Measurements from ENCODE around the gene ATM.

Gene ATM

DNA sequence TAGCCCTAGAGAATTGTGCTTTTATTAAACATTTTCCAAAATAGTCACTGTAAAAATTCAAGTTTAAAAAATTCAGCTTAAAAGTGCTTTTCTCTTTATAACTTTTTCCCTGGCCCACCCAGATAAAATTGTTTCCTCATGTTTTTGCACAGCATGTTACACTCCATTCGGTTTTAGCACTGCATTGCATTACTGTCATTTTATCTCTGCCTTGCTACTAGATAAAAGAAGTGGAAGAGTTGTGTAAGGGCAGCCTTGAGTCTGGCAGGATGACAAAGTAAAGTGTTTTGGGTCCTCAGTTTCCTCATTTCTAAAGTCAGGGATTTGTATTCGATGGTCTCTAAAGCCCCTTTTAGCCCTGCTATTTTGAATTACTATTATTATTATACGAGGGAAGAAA, 99.8 kb downstream of the ATM start:
- Histone ChIP-seq H3K79me1 (ENCODE audit: low read length) (no peaks in the 10 kb centered on the region), H2BK120ac (ENCODE audit: low read depth, low read length) (no peak overlapping the region), H3K23ac (ENCODE audit: low read length) (no peak overlapping the region), H3K56ac (ENCODE audit: low read length) (no peak overlapping the region), H3K36me3 (ENCODE audit: control insufficient read depth, insufficient read depth, low read length) (no peaks in the 10 kb centered on the region), H3K9ac (ENCODE audit: low read length) (no peak overlapping the region), H3K4me1 (ENCODE audit: control insufficient read depth, low read depth, low read length) (no peaks in the 10 kb centered on the region), H3K79me2 (ENCODE audit: control insufficient read depth, insufficient read depth, low read length) (no peaks in the 10 kb centered on the region), H3K18ac (ENCODE audit: low read length) (no peak overlapping the region), H4K5ac (ENCODE audit: low read length) (no peak overlapping the region), H2BK5ac (ENCODE audit: low read length) (no peak overlapping the region), H3K4ac (ENCODE audit: low read depth, low read length) (no peak overlapping the region), H3K4me2 (ENCODE audit: low read length) (no peak overlapping the region), H3K27me3 (ENCODE audit: insufficient read depth, low read length, poor library complexity) (no peaks in the 10 kb centered on the region), H2AK5ac (ENCODE audit: low read length) (no peak overlapping the region), H2BK15ac (replicated peaks; ENCODE audit: low read depth) (no peak overlapping the region), H3K27ac (ENCODE audit: low read depth, low read length) (no peak overlapping the region), H3K4me3 (ENCODE audit: low read length) (no peak overlapping the region), H4K8ac (ENCODE audit: low read depth, low read length) (no peak overlapping the region)
- WGBS (ENCODE audit: extremely low coverage, insufficient coverage, low lambda C conversion rate) = no CpG with 5 or more reads among the region's 3 CpGs
- DNase-seq = no peak

DNA sequence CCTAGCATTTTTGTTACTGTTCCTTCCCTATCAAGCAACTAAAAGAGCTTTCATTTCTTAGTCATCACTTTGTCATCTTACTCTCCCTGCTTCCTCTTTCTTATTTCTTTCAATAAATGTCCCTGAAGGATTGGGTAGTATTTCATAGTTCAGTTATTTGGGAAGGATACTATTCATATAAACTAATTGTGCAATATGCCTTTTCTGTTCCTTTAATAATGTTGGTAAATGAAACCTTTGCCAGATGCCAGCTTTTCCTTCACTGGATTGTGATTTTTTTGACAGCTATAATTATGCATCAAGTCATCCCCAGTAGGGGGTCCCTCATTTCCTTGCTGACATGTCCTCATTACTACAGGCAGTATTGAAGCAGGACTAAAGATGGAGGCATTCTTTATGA, 101.7 kb downstream of the ATM start:
- no peaks in the 10 kb centered on the region for H3K27me3 ChIP-seq (ENCODE audit: insufficient read depth, low read length, poor library complexity)
- H3K79me2 ChIP-seq (ENCODE audit: control insufficient read depth, insufficient read depth, low read length) = no peaks in the 10 kb centered on the region
- H3K27ac ChIP-seq (ENCODE audit: low read depth, low read length) = no peak overlapping the region
- H4K8ac ChIP-seq (ENCODE audit: low read depth, low read length) = no peak overlapping the region
- no peak overlapping the region for H3K23ac ChIP-seq (ENCODE audit: low read length)
- no peak overlapping the region for H2BK15ac ChIP-seq (replicated peaks; ENCODE audit: low read depth)
- H3K9ac ChIP-seq (ENCODE audit: low read length) = no peak overlapping the region
- no peak overlapping the region for H2BK5ac ChIP-seq (ENCODE audit: low read length)
- no peak for DNase-seq
- H3K4ac ChIP-seq (ENCODE audit: low read depth, low read length) = no peak overlapping the region
- no peak overlapping the region for H2AK5ac ChIP-seq (ENCODE audit: low read length)
- no peak overlapping the region for H2BK120ac ChIP-seq (ENCODE audit: low read depth, low read length)
- no peaks in the 10 kb centered on the region for H3K79me1 ChIP-seq (ENCODE audit: low read length)
- H3K4me1 ChIP-seq (ENCODE audit: control insufficient read depth, low read depth, low read length) = no peaks in the 10 kb centered on the region
- no peak overlapping the region for H3K18ac ChIP-seq (ENCODE audit: low read length)
- H3K4me2 ChIP-seq (ENCODE audit: low read length) = no peak overlapping the region
- H3K56ac ChIP-seq (ENCODE audit: low read length) = no peak overlapping the region
- no peak overlapping the region for H3K4me3 ChIP-seq (ENCODE audit: low read length)
- no peaks in the 10 kb centered on the region for H3K36me3 ChIP-seq (ENCODE audit: control insufficient read depth, insufficient read depth, low read length)
- no peak overlapping the region for H4K5ac ChIP-seq (ENCODE audit: low read length)

- Histone ChIP-seq H3K18ac (ENCODE audit: low read length) (no peak overlapping the region), H2AK5ac (ENCODE audit: low read length) (no peak overlapping the region), H3K4me2 (ENCODE audit: low read length) (no peak overlapping the region), H3K4me1 (ENCODE audit: control insufficient read depth, low read depth, low read length) (no peaks in the 10 kb centered on the region), H3K9ac (ENCODE audit: low read length) (no peak overlapping the region), H3K27ac (ENCODE audit: low read depth, low read length) (no peak overlapping the region), H3K4me3 (ENCODE audit: low read length) (no peak overlapping the region), H3K79me2 (ENCODE audit: control insufficient read depth, insufficient read depth, low read length) (no peaks in the 10 kb centered on the region), H3K79me1 (ENCODE audit: low read length) (no peaks in the 10 kb centered on the region), H4K8ac (ENCODE audit: low read depth, low read length) (no peak overlapping the region), H2BK120ac (ENCODE audit: low read depth, low read length) (no peak overlapping the region), H3K56ac (ENCODE audit: low read length) (no peak overlapping the region), H3K27me3 (ENCODE audit: insufficient read depth, low read length, poor library complexity) (no peaks in the 10 kb centered on the region), H3K36me3 (ENCODE audit: control insufficient read depth, insufficient read depth, low read length) (no peaks in the 10 kb centered on the region), H2BK5ac (ENCODE audit: low read length) (no peak overlapping the region), H2BK15ac (replicated peaks; ENCODE audit: low read depth) (no peak overlapping the region), H3K4ac (ENCODE audit: low read depth, low read length) (no peak overlapping the region), H3K23ac (ENCODE audit: low read length) (no peak overlapping the region), H4K5ac (ENCODE audit: low read length) (no peak overlapping the region)
- no peak for DNase-seq
- no CpG with 5 or more reads among the region's 2 CpGs for WGBS (ENCODE audit: extremely low coverage, insufficient coverage, low lambda C conversion rate)
These were observed 110.6 kb downstream of the ATM start for GRCh38 chr11:108333403-108333899.

DNA sequence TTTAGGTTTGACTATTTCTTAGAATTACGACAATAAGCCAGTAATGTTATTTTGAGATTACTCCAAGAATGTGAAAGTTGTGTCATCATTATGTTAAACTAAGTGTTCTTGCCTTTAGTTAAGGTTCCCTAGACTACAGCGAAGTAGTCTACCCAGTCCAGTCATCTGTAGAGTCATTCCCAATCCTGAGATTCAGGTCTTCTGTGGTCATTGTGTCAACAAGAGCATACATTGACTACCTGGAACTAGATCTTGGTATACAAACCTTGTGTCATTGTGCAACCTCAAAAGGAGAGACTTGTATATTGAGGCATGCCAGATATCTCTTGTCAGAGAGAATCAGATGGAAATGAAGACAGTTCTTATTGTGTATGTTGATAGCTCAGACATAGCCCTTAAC, 115.9 kb downstream of the ATM start:
- no CpG with 5 or more reads among the region's 2 CpGs for WGBS (ENCODE audit: extremely low coverage, insufficient coverage, low lambda C conversion rate)
- Histone ChIP-seq H4K8ac (ENCODE audit: low read depth, low read length) (no peak overlapping the region), H3K18ac (ENCODE audit: low read length) (no peak overlapping the region), H3K27ac (ENCODE audit: low read depth, low read length) (no peak overlapping the region), H3K79me1 (ENCODE audit: low read length) (no peaks in the 10 kb centered on the region), H3K4me2 (ENCODE audit: low read length) (no peak overlapping the region), H4K5ac (ENCODE audit: low read length) (no peak overlapping the region), H3K36me3 (ENCODE audit: control insufficient read depth, insufficient read depth, low read length) (no peaks in the 10 kb centered on the region), H2AK5ac (ENCODE audit: low read length) (no peak overlapping the region), H3K27me3 (ENCODE audit: insufficient read depth, low read length, poor library complexity) (no peaks in the 10 kb centered on the region), H3K4me1 (ENCODE audit: control insufficient read depth, low read depth, low read length) (no peaks in the 10 kb centered on the region), H2BK15ac (replicated peaks; ENCODE audit: low read depth) (no peak overlapping the region), H3K4ac (ENCODE audit: low read depth, low read length) (no peak overlapping the region), H2BK120ac (ENCODE audit: low read depth, low read length) (no peak overlapping the region), H3K79me2 (ENCODE audit: control insufficient read depth, insufficient read depth, low read length) (no peaks in the 10 kb centered on the region), H3K56ac (ENCODE audit: low read length) (no peak overlapping the region), H2BK5ac (ENCODE audit: low read length) (no peak overlapping the region), H3K23ac (ENCODE audit: low read length) (no peak overlapping the region), H3K9ac (ENCODE audit: low read length) (no peak overlapping the region), H3K4me3 (ENCODE audit: low read length) (no peak overlapping the region)
- DNase-seq = no peak

- Histone ChIP-seq H2BK15ac (replicated peaks; ENCODE audit: low read depth) (no peak overlapping the region), H3K4me1 (ENCODE audit: control insufficient read depth, low read depth, low read length) (no peaks in the 10 kb centered on the region), H3K27ac (ENCODE audit: low read depth, low read length) (no peak overlapping the region), H4K8ac (ENCODE audit: low read depth, low read length) (no peak overlapping the region), H3K4ac (ENCODE audit: low read depth, low read length) (no peak overlapping the region), H3K79me1 (ENCODE audit: low read length) (no peaks in the 10 kb centered on the region), H3K27me3 (ENCODE audit: insufficient read depth, low read length, poor library complexity) (no peaks in the 10 kb centered on the region), H3K36me3 (ENCODE audit: control insufficient read depth, insufficient read depth, low read length) (no peaks in the 10 kb centered on the region), H2BK5ac (ENCODE audit: low read length) (no peak overlapping the region), H3K4me3 (ENCODE audit: low read length) (no peak overlapping the region), H3K4me2 (ENCODE audit: low read length) (no peak overlapping the region), H3K56ac (ENCODE audit: low read length) (no peak overlapping the region), H3K18ac (ENCODE audit: low read length) (no peak overlapping the region), H3K79me2 (ENCODE audit: control insufficient read depth, insufficient read depth, low read length) (no peaks in the 10 kb centered on the region), H2BK120ac (ENCODE audit: low read depth, low read length) (no peak overlapping the region), H4K5ac (ENCODE audit: low read length) (no peak overlapping the region), H3K23ac (ENCODE audit: low read length) (no peak overlapping the region), H3K9ac (ENCODE audit: low read length) (no peak overlapping the region), H2AK5ac (ENCODE audit: low read length) (no peak overlapping the region)
- DNase-seq = peak; percentile 96
- WGBS (ENCODE audit: extremely low coverage, insufficient coverage, low lambda C conversion rate) = no CpG with 5 or more reads among the region's 1 CpG
These were observed 118.1 kb downstream of the ATM start for GRCh38 chr11:108340973-108341372.

GRCh38 chr11:108341654-108342053, 118.8 kb downstream of the ATM start:
- H2AK5ac ChIP-seq (ENCODE audit: low read length) = no peak overlapping the region
- no peak overlapping the region for H3K9ac ChIP-seq (ENCODE audit: low read length)
- H3K4me1 ChIP-seq (ENCODE audit: control insufficient read depth, low read depth, low read length) = no peaks in the 10 kb centered on the region
- no peak overlapping the region for H3K4me3 ChIP-seq (ENCODE audit: low read length)
- H3K79me2 ChIP-seq (ENCODE audit: control insufficient read depth, insufficient read depth, low read length) = no peaks in the 10 kb centered on the region
- no peak overlapping the region for H2BK120ac ChIP-seq (ENCODE audit: low read depth, low read length)
- H4K8ac ChIP-seq (ENCODE audit: low read depth, low read length) = no peak overlapping the region
- H3K18ac ChIP-seq (ENCODE audit: low read length) = no peak overlapping the region
- H2BK15ac ChIP-seq (replicated peaks; ENCODE audit: low read depth) = no peak overlapping the region
- no peak overlapping the region for H3K4me2 ChIP-seq (ENCODE audit: low read length)
- no peaks in the 10 kb centered on the region for H3K27me3 ChIP-seq (ENCODE audit: insufficient read depth, low read length, poor library complexity)
- no peak overlapping the region for H4K5ac ChIP-seq (ENCODE audit: low read length)
- no peak overlapping the region for H3K23ac ChIP-seq (ENCODE audit: low read length)
- no peak overlapping the region for H3K56ac ChIP-seq (ENCODE audit: low read length)
- WGBS (ENCODE audit: extremely low coverage, insufficient coverage, low lambda C conversion rate) = no CpG with 5 or more reads among the region's 4 CpGs
- H3K36me3 ChIP-seq (ENCODE audit: control insufficient read depth, insufficient read depth, low read length) = no peaks in the 10 kb centered on the region
- H2BK5ac ChIP-seq (ENCODE audit: low read length) = no peak overlapping the region
- H3K79me1 ChIP-seq (ENCODE audit: low read length) = no peaks in the 10 kb centered on the region
- no peak for DNase-seq
- H3K4ac ChIP-seq (ENCODE audit: low read depth, low read length) = no peak overlapping the region
- H3K27ac ChIP-seq (ENCODE audit: low read depth, low read length) = no peak overlapping the region
